Liver (tissue), 9 donors: Measurements from ENCODE around the gene DMC1. TPM values are rescaled to one million over a fixed set of nuclear protein-coding genes. Genes with fewer than 3 reads are reported as not detected.

Source experiments
- DNase-seq: peaks from one replicate; pipeline ENCODE4 v3.0.0-alpha.2; 2017; ENCODE audit warnings: low spot score
- H3K27ac ChIP-seq, 2 donors: one replicate each; pipeline ENCODE4 v1.7.0; 2013; ENCODE audit warnings: inconsistent platforms in 2 of 2, low read length in 2 of 2, control low read depth in 1 of 2, low read depth in 1 of 2, mild to moderate bottlenecking in 1 of 2
- H3K27me3 ChIP-seq, 4 donors: one replicate each; pipeline versions ENCODE4 v1.6.1 to v1.7.0; 2013; ENCODE audit warnings: low read length in 3 of 4, inconsistent platforms in 1 of 4, mild to moderate bottlenecking in 1 of 4, moderate library complexity in 1 of 4; ENCODE audit not compliant: control insufficient read depth in 4 of 4, insufficient read depth in 4 of 4
- H3K36me3 ChIP-seq, 4 donors: one replicate each; pipeline versions ENCODE4 v1.6.1 to v1.7.0; 2013; ENCODE audit warnings: low read length in 3 of 4, mild to moderate bottlenecking in 3 of 4, low read depth in 1 of 4, moderate library complexity in 1 of 4; ENCODE audit not compliant: control insufficient read depth in 4 of 4, insufficient read depth in 3 of 4
- H3K4me1 ChIP-seq, 4 donors: one replicate each; pipeline versions ENCODE4 v1.6.1 to v1.7.0; 2013; ENCODE audit warnings: low read length in 3 of 4, mild to moderate bottlenecking in 3 of 4, moderate library complexity in 1 of 4; ENCODE audit not compliant: control insufficient read depth in 4 of 4, insufficient read depth in 4 of 4
- H3K4me3 ChIP-seq, 3 donors: one replicate each; pipeline versions ENCODE4 v1.6.1 to v1.7.0; 2013; ENCODE audit warnings: low read length in 3 of 3, control low read depth in 1 of 3, low read depth in 1 of 3, mild to moderate bottlenecking in 1 of 3
- H3K9ac ChIP-seq, 2 donors: one replicate each; pipeline ENCODE4 v1.7.0; 2013; ENCODE audit warnings: low read length in 2 of 2, mild to moderate bottlenecking in 2 of 2, moderate library complexity in 2 of 2, control low read depth in 1 of 2, low read depth in 1 of 2
- H3K9me3 ChIP-seq, 4 donors: one replicate each; pipeline versions ENCODE4 v1.6.1 to v1.7.0; 2013; ENCODE audit warnings: low read length in 3 of 4; ENCODE audit not compliant: control insufficient read depth in 4 of 4
- CTCF ChIP-seq: fragments of 150-350 bp; IDR thresholded peaks from 2 replicates; pipeline ENCODE4 v1.5.1; 2017; ENCODE audit warnings: improper control_type of control experiment, low read depth, low read length; ENCODE audit not compliant: missing input control
- EGR1 ChIP-seq, 2 donors: IDR thresholded peaks; 2 replicates each; pipeline ENCODE4 v1.6.1; 2016 to 2018; ENCODE audit warnings: antibody characterized with exemption in 2 of 2, low read depth in 2 of 2
- FOXA2 ChIP-seq: IDR thresholded peaks from 2 replicates; pipeline ENCODE4 v1.6.1; 2016; ENCODE audit warnings: antibody characterized with exemption
- GABPA ChIP-seq, 2 donors: IDR thresholded peaks in 1 of 2; conservative IDR thresholded peaks in 1 of 2; 2 replicates each; pipeline ENCODE4 v1.6.1; 2016; ENCODE audit warnings: antibody characterized with exemption in 2 of 2, mild to moderate bottlenecking in 1 of 2, moderate library complexity in 1 of 2
- HNF4A ChIP-seq, 2 donors: conservative IDR thresholded peaks; 2 replicates each; pipeline ENCODE4 v1.6.1; 2016; ENCODE audit warnings: antibody characterized with exemption in 2 of 2, mild to moderate bottlenecking in 2 of 2
- HNF4G ChIP-seq: IDR thresholded peaks from 2 replicates; pipeline ENCODE4 v1.6.1; 2016; ENCODE audit warnings: antibody characterized with exemption
- JUND ChIP-seq, 2 donors: IDR thresholded peaks; 2 replicates each; pipeline ENCODE4 v1.6.1; 2016; ENCODE audit warnings: antibody characterized with exemption in 2 of 2
- MAX ChIP-seq: IDR thresholded peaks from 2 replicates; pipeline ENCODE4 v1.6.1; 2016; ENCODE audit warnings: antibody characterized with exemption
- NR2F2 ChIP-seq: IDR thresholded peaks from 2 replicates; pipeline ENCODE4 v1.6.1; 2016; ENCODE audit warnings: antibody characterized with exemption
- RAD21 ChIP-seq, 2 donors: IDR thresholded peaks; 2 replicates each; pipeline ENCODE4 v1.6.1; 2016; ENCODE audit warnings: antibody characterized with exemption in 2 of 2, mild to moderate bottlenecking in 2 of 2
- REST ChIP-seq: IDR thresholded peaks from 2 replicates; pipeline ENCODE4 v1.6.1; 2016; ENCODE audit warnings: antibody characterized with exemption, mild to moderate bottlenecking
- RXRA ChIP-seq, 2 donors: IDR thresholded peaks; 2 replicates each; pipeline ENCODE4 v1.6.1; 2017 to 2018; ENCODE audit warnings: antibody characterized with exemption in 2 of 2, mild to moderate bottlenecking in 1 of 2
- SP1 ChIP-seq: IDR thresholded peaks from 2 replicates; pipeline ENCODE4 v1.6.1; 2018; ENCODE audit warnings: antibody characterized with exemption, mild to moderate bottlenecking
- TAF1 ChIP-seq: conservative IDR thresholded peaks from 2 replicates; pipeline ENCODE4 v1.6.1; 2016; ENCODE audit warnings: antibody characterized with exemption, mild to moderate bottlenecking
- YY1 ChIP-seq: IDR thresholded peaks from 2 replicates; pipeline ENCODE4 v1.6.1; 2016; ENCODE audit warnings: antibody characterized with exemption, mild to moderate bottlenecking
- ZBTB33 ChIP-seq: IDR thresholded peaks from 2 replicates; pipeline ENCODE4 v1.6.1; 2016; ENCODE audit warnings: antibody characterized with exemption
- WGBS: extraction: QIAGEN DNeasy Blood & Tissue Kit; methylation state at CpG from one replicate; pipeline ENCODE4 v1.1.7; 2013; 5-methylcytosine and 5-hydroxymethylcytosine counted together
- polyA plus RNA-seq, 2 donors: library from polyadenylated mRNA; stranded (reverse) in 1 of 2; unstranded in 1 of 2; fragments of 200-250 nt in 1 of 2; fragments of >200 nt in 1 of 2; fragmentation: Nextera tagmentation in 1 of 2; extraction: Ambion mirVana in 1 of 2; gene quantifications; one replicate each; pipeline versions ENCODE4 v1.2.1 to v1.2.3, GENCODE V29; 2013 to 2015
- total RNA-seq, 2 donors: library from RNA; depleted of rRNA; stranded (reverse); fragments of >200 nt; gene quantifications; one replicate each; pipeline ENCODE4 v1.2.3, GENCODE V29; 2014
- donor health status: healthy.
- donor health status: healthy.
- donor health status: healthy.
- donor health status: healthy.
- donor health status: healthy.

The DMC1 gene
- total and polyA plus RNA-seq, 4 donors = 0.25 to 6.8 (median 1.1) TPM; not detected in 1

- 68% methylated on average over 3 of the region's 3 CpGs for WGBS
- no peaks in the 10 kb centered on the region for H3K36me3 ChIP-seq
- no peak overlapping the region for H3K27ac ChIP-seq
- H3K9ac ChIP-seq = no peak overlapping the region
- H3K9me3 ChIP-seq = no peaks in the 10 kb centered on the region
- no peak for DNase-seq
- H3K4me1 ChIP-seq = peaks cover 0 to 15% (median 6%) of the 10 kb centered on the region in 4 donors
- no peak for TF ChIP-seq RAD21 (IDR thresholded peaks at IDR 0.05)
- no peak for TF ChIP-seq RXRA (IDR thresholded peaks at IDR 0.05)
- no peak for TF ChIP-seq HNF4A (conservative IDR thresholded peaks at IDR 0.05)
- TF ChIP-seq TAF1 = no peak
- TF ChIP-seq HNF4G = no peak
- TF ChIP-seq EGR1 (IDR thresholded peaks at IDR 0.05; ENCODE audit: low read depth in 2 of 2) = no peak
- no peak for TF ChIP-seq CTCF
- TF ChIP-seq SP1 = no peak
- no peaks in the 10 kb centered on the region for H3K27me3 ChIP-seq
- no peak overlapping the region for H3K4me3 ChIP-seq
Observed at GRCh38 chr22:38607680-38608079, 37.7 kb upstream of the DMC1 start.

- Histone ChIP-seq H3K4me1 (no peaks in the 10 kb centered on the region), H3K36me3 (peaks cover 0 to 1% (median 0%) of the 10 kb centered on the region in 4 donors), H3K27me3 (no peaks in the 10 kb centered on the region), H3K27ac (no peak overlapping the region), H3K9ac (no peak overlapping the region), H3K4me3 (no peak overlapping the region), H3K9me3 (no peaks in the 10 kb centered on the region)
- WGBS = 88% methylated on average over 1 of the region's 1 CpG
- no peak for TF ChIP-seq ZBTB33
- TF ChIP-seq CTCF = no peak
- TF ChIP-seq YY1 = no peak
- no peak for TF ChIP-seq SP1
- no peak for TF ChIP-seq GABPA (IDR thresholded peaks at IDR 0.05 in 1 of 2, conservative IDR thresholded peaks at IDR 0.05 in 1 of 2)
- TF ChIP-seq RXRA (IDR thresholded peaks at IDR 0.05) = no peak
- no peak for TF ChIP-seq RAD21 (IDR thresholded peaks at IDR 0.05)
- TF ChIP-seq JUND (IDR thresholded peaks at IDR 0.05) = no peak
- TF ChIP-seq REST = no peak
- no peak for TF ChIP-seq HNF4A (conservative IDR thresholded peaks at IDR 0.05)
- TF ChIP-seq MAX = no peak
- TF ChIP-seq NR2F2 = no peak
- no peak for TF ChIP-seq TAF1
- TF ChIP-seq FOXA2 = no peak
- no peak for DNase-seq
Observed at GRCh38 chr22:38602166-38602565, 32.2 kb upstream of the DMC1 start.
